Measurements from ENCODE around the gene HSD17B11.

GRCh38 chr4:87354168-87355102 lies 36.6 kb downstream of the HSD17B11 start:
- TF ChIP-seq CTCF (IDR thresholded peaks at IDR 0.05; ENCODE audit: poor library complexity, severe bottlenecking) (no peak), EP300 (conservative IDR thresholded peaks at IDR 0.05; ENCODE audit: poor library complexity, severe bottlenecking) (no peak), MXI1 (conservative IDR thresholded peaks at IDR 0.05; ENCODE audit: poor library complexity, severe bottlenecking) (no peak), RAD21 (conservative IDR thresholded peaks at IDR 0.05) (no peak), EZH2 (IDR thresholded peaks at IDR 0.05; ENCODE audit: borderline replicate concordance, insufficient read depth, low read length, poor library complexity, severe bottlenecking) (no peak), REST (IDR thresholded peaks at IDR 0.05; ENCODE audit: borderline replicate concordance) (no peak), POLR2AphosphoS5 (IDR thresholded peaks at IDR 0.05) (no peak), TAF1 (IDR thresholded peaks at IDR 0.05; ENCODE audit: low read depth) (no peak), SMC3 (conservative IDR thresholded peaks at IDR 0.05; ENCODE audit: poor library complexity) (no peak)
